ENCODE results near the gene ACOT7.

Gene ACOT7

GRCh38 chr1:6359216-6360116 lies 34.1 kb downstream of the ACOT7 start:
- FAIRE-seq: peak; percentile 69

GRCh38 chr1:6358757-6359201 lies 34.8 kb downstream of the ACOT7 start:
- FAIRE-seq: no peak

GRCh38 chr1:6358144-6358624 lies 35.4 kb downstream of the ACOT7 start:
- FAIRE-seq: no peak

- no peak for FAIRE-seq
Observed at GRCh38 chr1:6357243-6357936, 36.2 kb downstream of the ACOT7 start.

GRCh38 chr1:6355621-6356020 lies 37.9 kb downstream of the ACOT7 start:
- no peak for FAIRE-seq

GRCh38 chr1:6354659-6355317 lies 38.8 kb downstream of the ACOT7 start:
- no peak for FAIRE-seq

- no peak for FAIRE-seq
Observed at GRCh38 chr1:6353955-6354658, 39.5 kb downstream of the ACOT7 start.

GRCh38 chr1:6353619-6353954 lies 40.0 kb downstream of the ACOT7 start:
- FAIRE-seq: no peak

GRCh38 chr1:6352138-6352563 lies 41.4 kb downstream of the ACOT7 start:
- no peak for FAIRE-seq

- FAIRE-seq: no peak
Observed at GRCh38 chr1:6351480-6352137, 42.0 kb downstream of the ACOT7 start.

- no peak for FAIRE-seq
Observed at GRCh38 chr1:6350416-6351088, 43.0 kb downstream of the ACOT7 start.

- no peak for FAIRE-seq
Observed at GRCh38 chr1:6349254-6349943, 44.2 kb downstream of the ACOT7 start.

- FAIRE-seq: no peak
Observed at GRCh38 chr1:6348511-6349191, 44.9 kb downstream of the ACOT7 start.

- FAIRE-seq: no peak
Observed at GRCh38 chr1:6347641-6348487, 45.7 kb downstream of the ACOT7 start.

GRCh38 chr1:6345460-6345859 lies 48.1 kb downstream of the ACOT7 start:
- no peak for FAIRE-seq

GRCh38 chr1:6345009-6345408 lies 48.6 kb downstream of the ACOT7 start:
- FAIRE-seq: no peak

- FAIRE-seq: no peak
Observed at GRCh38 chr1:6343506-6344405, 49.8 kb downstream of the ACOT7 start.

- FAIRE-seq: no peak
Observed at GRCh38 chr1:6342056-6342455, 51.5 kb downstream of the ACOT7 start.

Measured in colon (tissue), 2 donors.